ENCODE results near the gene DNAH17. TPM values are rescaled to one million over a fixed set of nuclear protein-coding genes. Genes with fewer than 3 reads are reported as not detected.

DNAH17 gene
- total and polyA plus RNA-seq, 2 experiments from 2014 or later: 1.7 TPM; not detected in 1

DNA sequence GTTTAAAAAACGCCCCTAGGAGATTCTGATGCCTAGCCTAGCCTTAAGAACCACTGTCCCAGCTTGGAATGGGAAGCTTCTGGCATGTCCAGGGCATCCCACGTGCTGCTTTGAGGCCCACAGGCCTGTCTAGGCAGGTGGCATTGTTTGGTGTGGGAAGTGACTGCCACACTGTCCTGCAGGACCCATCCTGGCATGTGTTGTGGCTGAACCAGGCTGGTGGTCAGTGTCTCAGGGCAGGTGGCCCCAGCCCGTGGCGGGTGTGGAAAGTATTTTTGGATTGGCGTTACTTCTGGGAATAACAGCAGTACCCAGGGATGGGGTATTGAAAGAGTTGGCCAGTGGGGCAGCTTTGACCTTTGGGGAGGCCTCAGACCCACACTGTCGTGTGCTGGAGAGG lies 170.8 kb downstream of the DNAH17 start:
- TF ChIP-seq, protein P1, sequence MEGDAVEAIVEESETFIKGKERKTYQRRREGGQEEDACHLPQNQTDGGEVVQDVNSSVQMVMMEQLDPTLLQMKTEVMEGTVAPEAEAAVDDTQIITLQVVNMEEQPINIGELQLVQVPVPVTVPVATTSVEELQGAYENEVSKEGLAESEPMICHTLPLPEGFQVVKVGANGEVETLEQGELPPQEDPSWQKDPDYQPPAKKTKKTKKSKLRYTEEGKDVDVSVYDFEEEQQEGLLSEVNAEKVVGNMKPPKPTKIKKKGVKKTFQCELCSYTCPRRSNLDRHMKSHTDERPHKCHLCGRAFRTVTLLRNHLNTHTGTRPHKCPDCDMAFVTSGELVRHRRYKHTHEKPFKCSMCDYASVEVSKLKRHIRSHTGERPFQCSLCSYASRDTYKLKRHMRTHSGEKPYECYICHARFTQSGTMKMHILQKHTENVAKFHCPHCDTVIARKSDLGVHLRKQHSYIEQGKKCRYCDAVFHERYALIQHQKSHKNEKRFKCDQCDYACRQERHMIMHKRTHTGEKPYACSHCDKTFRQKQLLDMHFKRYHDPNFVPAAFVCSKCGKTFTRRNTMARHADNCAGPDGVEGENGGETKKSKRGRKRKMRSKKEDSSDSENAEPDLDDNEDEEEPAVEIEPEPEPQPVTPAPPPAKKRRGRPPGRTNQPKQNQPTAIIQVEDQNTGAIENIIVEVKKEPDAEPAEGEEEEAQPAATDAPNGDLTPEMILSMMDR (IDR thresholded peaks at IDR 0.05; ENCODE audit: low read depth, low read length): no peak
- peaks cover 14% of the 10 kb centered on the region for H3K36me3 ChIP-seq

DNA sequence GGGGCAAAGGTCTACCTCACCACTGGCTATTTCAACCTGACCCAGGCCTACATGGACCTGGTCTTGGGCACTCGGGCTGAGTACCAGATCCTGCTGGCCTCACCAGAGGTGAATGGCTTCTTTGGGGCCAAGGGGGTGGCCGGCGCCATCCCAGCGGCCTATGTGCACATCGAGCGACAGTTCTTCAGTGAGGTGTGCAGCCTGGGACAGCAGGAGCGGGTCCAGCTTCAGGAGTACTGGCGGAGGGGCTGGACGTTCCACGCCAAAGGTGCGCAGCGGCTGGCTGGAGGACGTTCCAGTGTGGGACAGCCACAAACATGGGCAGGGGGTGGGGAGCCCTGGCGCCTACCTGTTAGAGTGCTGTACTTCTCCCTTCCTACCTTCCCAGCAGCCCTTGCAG lies 173.4 kb downstream of the DNAH17 start:
- H3K27ac ChIP-seq: no peak overlapping the region
- peaks cover 17% of the 10 kb centered on the region for H3K4me1 ChIP-seq (ENCODE audit: low read depth)
- TF ChIP-seq, protein P1 (IDR thresholded peaks at IDR 0.05; ENCODE audit: low read depth, low read length): no peak
- DNase-seq (ENCODE audit: low read depth in 1 of 2, low spot score in 1 of 2): no peak
- H3K9me3 ChIP-seq (ENCODE audit: low read depth): no peaks in the 10 kb centered on the region
- H3K4me3 ChIP-seq: no peak overlapping the region
- peaks cover 29% of the 10 kb centered on the region for H3K36me3 ChIP-seq
- H3K27me3 ChIP-seq: no peaks in the 10 kb centered on the region

More for the DNA sequence above, 170.8 kb downstream of the DNAH17 start:
- H3K27ac ChIP-seq: peak overlapping the region; percentile 88
- H3K9me3 ChIP-seq (ENCODE audit: low read depth): no peaks in the 10 kb centered on the region
- peaks cover 27% of the 10 kb centered on the region for H3K4me1 ChIP-seq (ENCODE audit: low read depth)
- no peak overlapping the region for H3K4me3 ChIP-seq
- no peaks in the 10 kb centered on the region for H3K27me3 ChIP-seq
- no peak for DNase-seq (ENCODE audit: low read depth in 1 of 2, low spot score in 1 of 2)

DNA sequence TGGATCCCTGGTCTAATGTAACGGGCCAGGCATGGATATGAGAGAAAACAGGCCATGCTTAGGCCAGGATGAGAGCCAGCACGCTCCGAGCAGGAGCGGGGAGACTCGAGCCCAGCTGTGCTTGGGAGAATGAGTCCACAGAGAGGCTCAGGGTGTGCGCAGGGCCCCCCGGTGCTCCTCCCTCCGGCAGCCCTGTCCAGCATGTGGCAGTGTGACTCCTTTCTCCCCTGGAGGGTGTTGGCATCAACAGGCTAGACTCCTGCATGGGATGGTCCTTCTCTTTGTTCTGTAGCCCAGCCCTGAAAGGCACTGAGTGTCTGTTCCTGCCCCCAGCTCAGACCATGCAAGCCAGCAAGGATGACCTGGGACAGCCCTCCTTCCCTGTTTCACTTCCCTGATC lies 175.3 kb downstream of the DNAH17 start:
- TF ChIP-seq, protein P1 (IDR thresholded peaks at IDR 0.05; ENCODE audit: low read depth, low read length): no peak
- Histone ChIP-seq H3K9me3 (ENCODE audit: low read depth) (no peaks in the 10 kb centered on the region), H3K4me1 (ENCODE audit: low read depth) (peaks cover 4% of the 10 kb centered on the region), H3K27ac (no peak overlapping the region), H3K27me3 (no peaks in the 10 kb centered on the region), H3K4me3 (no peak overlapping the region), H3K36me3 (peaks cover 36% of the 10 kb centered on the region)
- DNase-seq (ENCODE audit: low read depth in 1 of 2, low spot score in 1 of 2): no peak

DNA sequence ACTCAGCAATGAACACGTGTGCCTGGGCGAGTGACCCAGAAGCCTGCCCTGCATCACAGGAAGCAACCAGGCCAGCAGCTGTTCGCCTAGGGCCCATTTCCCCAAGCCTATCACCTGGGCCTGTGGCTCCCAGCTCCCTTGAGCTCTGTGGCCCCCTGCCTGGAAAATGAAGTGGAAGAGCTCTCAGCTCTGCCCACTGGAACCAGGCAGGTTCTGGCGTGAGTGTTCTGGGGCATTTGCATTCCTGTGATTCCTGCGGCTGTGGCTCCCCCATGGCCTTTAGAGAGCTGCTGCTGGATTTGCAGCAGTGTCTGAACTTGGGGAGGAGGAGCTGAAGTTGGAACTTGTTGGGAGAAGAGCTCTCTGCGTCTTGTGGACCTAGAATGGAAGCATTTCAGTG lies 175.9 kb downstream of the DNAH17 start:
- DNase-seq (ENCODE audit: low read depth in 1 of 2, low spot score in 1 of 2): peak in 1 of 2 donors; percentile 33
- Histone ChIP-seq H3K27ac (no peak overlapping the region), H3K9me3 (ENCODE audit: low read depth) (no peaks in the 10 kb centered on the region), H3K27me3 (no peaks in the 10 kb centered on the region), H3K4me1 (ENCODE audit: low read depth) (peaks cover 4% of the 10 kb centered on the region), H3K36me3 (peaks cover 36% of the 10 kb centered on the region), H3K4me3 (no peak overlapping the region)
- TF ChIP-seq, protein P1 (IDR thresholded peaks at IDR 0.05; ENCODE audit: low read depth, low read length): no peak

DNA sequence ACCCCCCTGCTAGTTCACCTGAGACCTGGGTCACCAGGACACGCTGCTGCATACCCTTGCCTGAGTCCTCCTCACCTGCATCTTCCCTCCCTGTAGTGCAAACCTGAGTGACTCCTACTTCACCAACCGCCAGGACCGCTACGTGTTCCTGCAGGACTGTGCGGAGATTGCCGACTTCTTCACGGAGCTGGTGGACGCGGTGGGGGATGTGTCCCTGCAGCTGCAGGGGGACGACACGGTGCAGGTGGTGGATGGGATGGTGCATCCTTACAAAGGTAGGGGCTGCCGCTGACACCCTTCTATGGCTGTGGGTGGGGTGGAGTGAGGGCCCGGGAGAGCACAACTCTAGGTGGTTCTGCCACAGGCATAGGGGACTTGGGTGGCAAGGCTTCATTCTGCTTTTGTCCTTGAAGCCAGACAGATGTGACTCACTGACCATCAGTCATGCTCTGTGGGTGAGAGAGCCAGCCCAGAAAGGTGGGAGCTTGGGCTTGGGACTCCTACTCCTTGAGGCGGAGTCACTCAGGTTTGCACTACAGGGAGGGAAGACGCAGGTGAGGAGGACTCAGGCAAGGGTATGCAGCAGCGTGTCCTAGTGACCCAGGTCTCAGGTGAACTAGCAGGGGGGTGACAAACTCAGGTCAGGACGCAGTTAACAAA lies 176.5 kb downstream of the DNAH17 start:
- TF ChIP-seq, protein P1 (IDR thresholded peaks at IDR 0.05; ENCODE audit: low read depth, low read length): no peak
- no peak for DNase-seq (ENCODE audit: low read depth in 1 of 2, low spot score in 1 of 2)
- Histone ChIP-seq H3K36me3 (peaks cover 36% of the 10 kb centered on the region), H3K27me3 (no peaks in the 10 kb centered on the region), H3K9me3 (ENCODE audit: low read depth) (no peaks in the 10 kb centered on the region), H3K4me3 (no peak overlapping the region), H3K4me1 (ENCODE audit: low read depth) (peaks cover 4% of the 10 kb centered on the region), H3K27ac (no peak overlapping the region)

Measured in cardiac muscle cell (in vitro differentiated cells and primary cell).